ENCODE measurements around the gene PLPPR4.
A peak's percentile ranks its signal among the peaks of the same experiment; 100 is the strongest.

Gene PLPPR4

GRCh38 chr1:99264201-99265021, at the start of gene PLPPR4:
TSS of gene PLPPR4 (plus strand) at chr1:99264492. CDS start at chr1:99264594, 102 bp downstream.
- H3K4me1 ChIP-seq (ENCODE audit: insufficient read depth, low read length): peaks cover 6% of the 10 kb centered on the region
- peak within 1 kb of the TSS; percentile 71 for H2AFZ ChIP-seq (ENCODE audit: low read depth, low read length)
- peaks cover 29% of the 10 kb centered on the region for H3K27me3 ChIP-seq (ENCODE audit: insufficient read depth, low read length)
- H3K4me3 ChIP-seq (ENCODE audit: low read length): peak within 1 kb of the TSS; percentile 57
- H3K9me3 ChIP-seq (ENCODE audit: low read length): no peaks in the 10 kb centered on the region
- H3K36me3 ChIP-seq (ENCODE audit: insufficient read depth, low read length): no peaks in the 10 kb centered on the region

GRCh38 chr1:99216956-99217355, 47.3 kb upstream of the PLPPR4 start:
- Histone ChIP-seq H3K27me3 (ENCODE audit: insufficient read depth, low read length) (no peaks in the 10 kb centered on the region), H2AFZ (ENCODE audit: low read depth, low read length) (no peak overlapping the region)

GRCh38 chr1:99217599-99217998, 46.7 kb upstream of the PLPPR4 start:
- no peak overlapping the region for H2AFZ ChIP-seq (ENCODE audit: low read depth, low read length)
- no peaks in the 10 kb centered on the region for H3K9me3 ChIP-seq (ENCODE audit: low read length)
- no peaks in the 10 kb centered on the region for H3K27me3 ChIP-seq (ENCODE audit: insufficient read depth, low read length)
- H3K4me1 ChIP-seq (ENCODE audit: insufficient read depth, low read length): peaks cover 4% of the 10 kb centered on the region
- no peak overlapping the region for H3K4me3 ChIP-seq (ENCODE audit: low read length)
- no peaks in the 10 kb centered on the region for H3K36me3 ChIP-seq (ENCODE audit: insufficient read depth, low read length)

More at GRCh38 chr1:99216956-99217355, 47.3 kb upstream of the PLPPR4 start:
- Histone ChIP-seq H3K4me1 (ENCODE audit: insufficient read depth, low read length) (peaks cover 4% of the 10 kb centered on the region), H3K9me3 (ENCODE audit: low read length) (no peaks in the 10 kb centered on the region), H3K36me3 (ENCODE audit: insufficient read depth, low read length) (no peaks in the 10 kb centered on the region), H3K4me3 (ENCODE audit: low read length) (no peak overlapping the region)

GRCh38 chr1:99218572-99218971, 45.7 kb upstream of the PLPPR4 start:
- Histone ChIP-seq H2AFZ (ENCODE audit: low read depth, low read length) (no peak overlapping the region), H3K9me3 (ENCODE audit: low read length) (no peaks in the 10 kb centered on the region), H3K36me3 (ENCODE audit: insufficient read depth, low read length) (no peaks in the 10 kb centered on the region), H3K4me3 (ENCODE audit: low read length) (no peak overlapping the region), H3K4me1 (ENCODE audit: insufficient read depth, low read length) (peaks cover 4% of the 10 kb centered on the region), H3K27me3 (ENCODE audit: insufficient read depth, low read length) (no peaks in the 10 kb centered on the region)

GRCh38 chr1:99218999-99219398, 45.3 kb upstream of the PLPPR4 start:
- H3K36me3 ChIP-seq (ENCODE audit: insufficient read depth, low read length): no peaks in the 10 kb centered on the region
- peaks cover 4% of the 10 kb centered on the region for H3K4me1 ChIP-seq (ENCODE audit: insufficient read depth, low read length)
- H3K9me3 ChIP-seq (ENCODE audit: low read length): no peaks in the 10 kb centered on the region
- H3K27me3 ChIP-seq (ENCODE audit: insufficient read depth, low read length): no peaks in the 10 kb centered on the region
- no peak overlapping the region for H2AFZ ChIP-seq (ENCODE audit: low read depth, low read length)
- H3K4me3 ChIP-seq (ENCODE audit: low read length): no peak overlapping the region

- H3K4me1 ChIP-seq (ENCODE audit: insufficient read depth, low read length): peaks cover 4% of the 10 kb centered on the region
- H2AFZ ChIP-seq (ENCODE audit: low read depth, low read length): no peak overlapping the region
- H3K27me3 ChIP-seq (ENCODE audit: insufficient read depth, low read length): no peaks in the 10 kb centered on the region
- no peaks in the 10 kb centered on the region for H3K36me3 ChIP-seq (ENCODE audit: insufficient read depth, low read length)
- H3K4me3 ChIP-seq (ENCODE audit: low read length): no peak overlapping the region
- H3K9me3 ChIP-seq (ENCODE audit: low read length): no peaks in the 10 kb centered on the region
Measured at GRCh38 chr1:99227056-99227897, 37.0 kb upstream of the PLPPR4 start.

GRCh38 chr1:99228153-99228552, 36.1 kb upstream of the PLPPR4 start:
- H3K4me1 ChIP-seq (ENCODE audit: insufficient read depth, low read length): peaks cover 4% of the 10 kb centered on the region
- H2AFZ ChIP-seq (ENCODE audit: low read depth, low read length): no peak overlapping the region
- no peaks in the 10 kb centered on the region for H3K9me3 ChIP-seq (ENCODE audit: low read length)
- H3K36me3 ChIP-seq (ENCODE audit: insufficient read depth, low read length): no peaks in the 10 kb centered on the region
- H3K4me3 ChIP-seq (ENCODE audit: low read length): no peak overlapping the region
- H3K27me3 ChIP-seq (ENCODE audit: insufficient read depth, low read length): no peaks in the 10 kb centered on the region

GRCh38 chr1:99229122-99229521, 35.2 kb upstream of the PLPPR4 start:
- no peaks in the 10 kb centered on the region for H3K9me3 ChIP-seq (ENCODE audit: low read length)
- no peaks in the 10 kb centered on the region for H3K27me3 ChIP-seq (ENCODE audit: insufficient read depth, low read length)
- H3K4me3 ChIP-seq (ENCODE audit: low read length): no peak overlapping the region
- H3K4me1 ChIP-seq (ENCODE audit: insufficient read depth, low read length): peaks cover 4% of the 10 kb centered on the region
- no peaks in the 10 kb centered on the region for H3K36me3 ChIP-seq (ENCODE audit: insufficient read depth, low read length)
- H2AFZ ChIP-seq (ENCODE audit: low read depth, low read length): no peak overlapping the region

GRCh38 chr1:99230695-99231094, 33.6 kb upstream of the PLPPR4 start:
- Histone ChIP-seq H2AFZ (ENCODE audit: low read depth, low read length) (no peak overlapping the region), H3K27me3 (ENCODE audit: insufficient read depth, low read length) (no peaks in the 10 kb centered on the region), H3K4me3 (ENCODE audit: low read length) (no peak overlapping the region)

GRCh38 chr1:99232172-99232571, 32.1 kb upstream of the PLPPR4 start:
- H2AFZ ChIP-seq (ENCODE audit: low read depth, low read length): no peak overlapping the region
- H3K36me3 ChIP-seq (ENCODE audit: insufficient read depth, low read length): no peaks in the 10 kb centered on the region
- no peak overlapping the region for H3K4me3 ChIP-seq (ENCODE audit: low read length)
- H3K9me3 ChIP-seq (ENCODE audit: low read length): no peaks in the 10 kb centered on the region
- no peaks in the 10 kb centered on the region for H3K27me3 ChIP-seq (ENCODE audit: insufficient read depth, low read length)
- peaks cover 4% of the 10 kb centered on the region for H3K4me1 ChIP-seq (ENCODE audit: insufficient read depth, low read length)

More at GRCh38 chr1:99230695-99231094, 33.6 kb upstream of the PLPPR4 start:
- Histone ChIP-seq H3K9me3 (ENCODE audit: low read length) (no peaks in the 10 kb centered on the region), H3K4me1 (ENCODE audit: insufficient read depth, low read length) (peaks cover 4% of the 10 kb centered on the region), H3K36me3 (ENCODE audit: insufficient read depth, low read length) (no peaks in the 10 kb centered on the region)

- H3K27me3 ChIP-seq (ENCODE audit: insufficient read depth, low read length): no peaks in the 10 kb centered on the region
Measured at GRCh38 chr1:99233446-99233845, 30.8 kb upstream of the PLPPR4 start.

GRCh38 chr1:99236756-99237155, 27.5 kb upstream of the PLPPR4 start:
- Histone ChIP-seq H2AFZ (ENCODE audit: low read depth, low read length) (no peak overlapping the region), H3K36me3 (ENCODE audit: insufficient read depth, low read length) (no peaks in the 10 kb centered on the region), H3K4me1 (ENCODE audit: insufficient read depth, low read length) (no peaks in the 10 kb centered on the region), H3K4me3 (ENCODE audit: low read length) (no peak overlapping the region), H3K27me3 (ENCODE audit: insufficient read depth, low read length) (no peaks in the 10 kb centered on the region), H3K9me3 (ENCODE audit: low read length) (no peaks in the 10 kb centered on the region)

More at GRCh38 chr1:99233446-99233845, 30.8 kb upstream of the PLPPR4 start:
- Histone ChIP-seq H2AFZ (ENCODE audit: low read depth, low read length) (no peak overlapping the region), H3K4me1 (ENCODE audit: insufficient read depth, low read length) (no peaks in the 10 kb centered on the region), H3K4me3 (ENCODE audit: low read length) (no peak overlapping the region), H3K36me3 (ENCODE audit: insufficient read depth, low read length) (no peaks in the 10 kb centered on the region), H3K9me3 (ENCODE audit: low read length) (no peaks in the 10 kb centered on the region)

- H3K4me1 ChIP-seq (ENCODE audit: insufficient read depth, low read length): no peaks in the 10 kb centered on the region
- no peak overlapping the region for H2AFZ ChIP-seq (ENCODE audit: low read depth, low read length)
- no peak overlapping the region for H3K4me3 ChIP-seq (ENCODE audit: low read length)
- H3K27me3 ChIP-seq (ENCODE audit: insufficient read depth, low read length): no peaks in the 10 kb centered on the region
- H3K9me3 ChIP-seq (ENCODE audit: low read length): no peaks in the 10 kb centered on the region
- no peaks in the 10 kb centered on the region for H3K36me3 ChIP-seq (ENCODE audit: insufficient read depth, low read length)
Measured at GRCh38 chr1:99239690-99240089, 24.6 kb upstream of the PLPPR4 start.
